Measurements from ENCODE around the gene AP1G1. TPM values are rescaled to one million over a fixed set of nuclear protein-coding genes. Genes with fewer than 3 reads are reported as not detected.

AP1G1 gene
- total and polyA plus RNA-seq, 2 experiments from 2014 or later = 25.8 to 51.8 TPM

- Histone ChIP-seq H3K9me3 (ENCODE audit: low read depth) (no peaks in the 10 kb centered on the region), H3K27me3 (replicated peaks; ENCODE audit: insufficient read depth) (no peaks in the 10 kb centered on the region), H3K36me3 (ENCODE audit: low read depth) (0 out of 2 replicates have a peak, but pooled peaks cover 7% of the 10 kb centered on the region), H3K9me2 (ENCODE audit: insufficient read depth) (no peaks in the 10 kb centered on the region), H3K4me2 (ENCODE audit: unreplicated experiment) (no peak overlapping the region), H3K79me2 (ENCODE audit: insufficient read depth) (peaks cover 63% of the 10 kb centered on the region), H3K9ac (no peak overlapping the region), H4K20me1 (ENCODE audit: insufficient read depth) (no peaks in the 10 kb centered on the region), H3K27ac (no peak overlapping the region), H3K4me1 (ENCODE audit: insufficient read depth) (no peaks in the 10 kb centered on the region), H3F3A (ENCODE audit: insufficient read depth) (peaks cover 24% of the 10 kb centered on the region), H3K4me3 (no peak overlapping the region), H2AFZ (no peak overlapping the region)
- WGBS, 2 experiments (ENCODE audit: low coverage in 1 of 2, low lambda C conversion rate in 2 of 2, missing lambda C conversion rate in 2 of 2) = 72 to 73% methylated on average over 8 of the region's 8 CpGs
- in situ Hi-C loops (cut with MboI) = no loop called here
- TF ChIP-seq EZH2 (IDR thresholded peaks at IDR 0.05; ENCODE audit: insufficient read depth, poor library complexity, severe bottlenecking) = no peak
- no peak for TF ChIP-seq EZH2phosphoT487 (IDR thresholded peaks at IDR 0.05; ENCODE audit: insufficient read depth, low read depth)
- DNase-seq = no peak
Measured at GRCh38 chr16:71721066-71721740, 87.4 kb downstream of the AP1G1 start.

- no peak overlapping the region for H3K27ac ChIP-seq
- H3F3A ChIP-seq (ENCODE audit: insufficient read depth) = peaks cover 33% of the 10 kb centered on the region
- H3K36me3 ChIP-seq (ENCODE audit: low read depth) = peaks cover 18% of the 10 kb centered on the region; the same call in 1 of the 2 replicates
- H3K4me3 ChIP-seq = no peak overlapping the region
- WGBS, 2 experiments (ENCODE audit: low coverage in 1 of 2, low lambda C conversion rate in 2 of 2, missing lambda C conversion rate in 2 of 2) = 95 to 100% methylated on average over 1 of the region's 1 CpG
- TF ChIP-seq EZH2phosphoT487 (IDR thresholded peaks at IDR 0.05; ENCODE audit: insufficient read depth, low read depth) (no peak), EZH2 (IDR thresholded peaks at IDR 0.05; ENCODE audit: insufficient read depth, poor library complexity, severe bottlenecking) (no peak)
- in situ Hi-C loops (cut with MboI) = no loop called here
- peaks cover 80% of the 10 kb centered on the region for H3K79me2 ChIP-seq (ENCODE audit: insufficient read depth)
- no peak overlapping the region for H2AFZ ChIP-seq
- H3K9me3 ChIP-seq (ENCODE audit: low read depth) = no peaks in the 10 kb centered on the region
- peaks cover 30% of the 10 kb centered on the region for H3K4me1 ChIP-seq (ENCODE audit: insufficient read depth)
- H3K27me3 ChIP-seq (replicated peaks; ENCODE audit: insufficient read depth) = no peaks in the 10 kb centered on the region
- no peaks in the 10 kb centered on the region for H3K9me2 ChIP-seq (ENCODE audit: insufficient read depth)
- DNase-seq = no peak
- no peak overlapping the region for H3K4me2 ChIP-seq (ENCODE audit: unreplicated experiment)
- H4K20me1 ChIP-seq (ENCODE audit: insufficient read depth) = 0 out of 2 replicates have a peak, but pooled peaks cover 3% of the 10 kb centered on the region
- H3K9ac ChIP-seq = no peak overlapping the region
Measured at GRCh38 chr16:71712501-71712900, 96.1 kb downstream of the AP1G1 start.

GRCh38 chr16:71711789-71712188 is 96.8 kb downstream of the AP1G1 start:
- Histone ChIP-seq H3K4me3 (no peak overlapping the region), H4K20me1 (ENCODE audit: insufficient read depth) (0 out of 2 replicates have a peak, but pooled peaks cover 3% of the 10 kb centered on the region), H3K9ac (no peak overlapping the region), H3K9me3 (ENCODE audit: low read depth) (no peaks in the 10 kb centered on the region), H3K36me3 (ENCODE audit: low read depth) (peaks cover 18% of the 10 kb centered on the region; the same call in 1 of the 2 replicates), H3K4me2 (ENCODE audit: unreplicated experiment) (no peak overlapping the region), H3F3A (ENCODE audit: insufficient read depth) (peaks cover 35% of the 10 kb centered on the region), H3K79me2 (ENCODE audit: insufficient read depth) (peaks cover 78% of the 10 kb centered on the region), H3K9me2 (ENCODE audit: insufficient read depth) (no peaks in the 10 kb centered on the region), H3K27me3 (replicated peaks; ENCODE audit: insufficient read depth) (no peaks in the 10 kb centered on the region), H3K27ac (no peak overlapping the region), H3K4me1 (ENCODE audit: insufficient read depth) (peaks cover 35% of the 10 kb centered on the region), H2AFZ (no peak overlapping the region)
- WGBS, 2 experiments (ENCODE audit: low coverage in 1 of 2, low lambda C conversion rate in 2 of 2, missing lambda C conversion rate in 2 of 2) = 90% methylated on average over 3 of the region's 3 CpGs
- no peak for DNase-seq
- TF ChIP-seq EZH2 (IDR thresholded peaks at IDR 0.05; ENCODE audit: insufficient read depth, poor library complexity, severe bottlenecking) (no peak), EZH2phosphoT487 (IDR thresholded peaks at IDR 0.05; ENCODE audit: insufficient read depth, low read depth) (no peak)
- in situ Hi-C loops (cut with MboI) = no loop called here

GRCh38 chr16:71709229-71709781 is 99.3 kb downstream of the AP1G1 start:
- no peak overlapping the region for H2AFZ ChIP-seq
- H3K36me3 ChIP-seq (ENCODE audit: low read depth) = peaks cover 16% of the 10 kb centered on the region; the same call in 1 of the 2 replicates
- H3K9me2 ChIP-seq (ENCODE audit: insufficient read depth) = no peaks in the 10 kb centered on the region
- no peak for TF ChIP-seq EZH2phosphoT487 (IDR thresholded peaks at IDR 0.05; ENCODE audit: insufficient read depth, low read depth)
- TF ChIP-seq EZH2 (IDR thresholded peaks at IDR 0.05; ENCODE audit: insufficient read depth, poor library complexity, severe bottlenecking) = no peak
- peaks cover 10% of the 10 kb centered on the region; the same call in 1 of the 2 replicates for H4K20me1 ChIP-seq (ENCODE audit: insufficient read depth)
- H3F3A ChIP-seq (ENCODE audit: insufficient read depth) = peaks cover 35% of the 10 kb centered on the region
- H3K4me1 ChIP-seq (ENCODE audit: insufficient read depth) = peaks cover 35% of the 10 kb centered on the region
- H3K4me3 ChIP-seq = peak overlapping the region; percentile 41
- peak overlapping the region; percentile 36 for H3K27ac ChIP-seq
- no peak overlapping the region for H3K9ac ChIP-seq
- H3K4me2 ChIP-seq (ENCODE audit: unreplicated experiment) = peak overlapping the region; percentile 63
- in situ Hi-C loops (cut with MboI) = no loop called here
- no peaks in the 10 kb centered on the region for H3K27me3 ChIP-seq (replicated peaks; ENCODE audit: insufficient read depth)
- no peaks in the 10 kb centered on the region for H3K9me3 ChIP-seq (ENCODE audit: low read depth)
- 3 to 4% methylated on average over 2 of the region's 2 CpGs for WGBS, 2 experiments (ENCODE audit: low coverage in 1 of 2, low lambda C conversion rate in 2 of 2, missing lambda C conversion rate in 2 of 2)
- peak; percentile 83 for DNase-seq
- H3K79me2 ChIP-seq (ENCODE audit: insufficient read depth) = peaks cover 77% of the 10 kb centered on the region

All from GM23248 (cell line).